ENCODE data around the gene FCSK.

DNA sequence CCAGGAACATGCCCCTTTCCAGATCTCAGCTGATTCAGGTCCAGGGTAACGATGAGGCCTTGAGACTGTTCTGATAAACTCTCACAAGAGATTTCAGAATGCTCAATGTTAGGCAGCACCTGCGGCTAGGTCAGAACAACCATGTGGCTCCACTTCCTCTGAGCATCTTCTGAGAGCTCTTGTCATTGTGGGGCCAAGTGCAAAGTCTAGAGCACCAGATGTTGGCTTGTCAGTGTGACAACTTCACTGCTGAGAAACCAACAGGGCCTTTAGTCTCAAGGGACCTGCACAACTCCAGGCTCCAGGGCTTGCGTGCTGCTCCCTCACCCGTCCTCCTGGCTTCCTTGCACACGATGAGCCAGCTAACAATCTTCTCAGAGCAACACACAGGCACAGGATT lies 29.0 kb downstream of the FCSK start:
- TF ChIP-seq, protein P1, sequence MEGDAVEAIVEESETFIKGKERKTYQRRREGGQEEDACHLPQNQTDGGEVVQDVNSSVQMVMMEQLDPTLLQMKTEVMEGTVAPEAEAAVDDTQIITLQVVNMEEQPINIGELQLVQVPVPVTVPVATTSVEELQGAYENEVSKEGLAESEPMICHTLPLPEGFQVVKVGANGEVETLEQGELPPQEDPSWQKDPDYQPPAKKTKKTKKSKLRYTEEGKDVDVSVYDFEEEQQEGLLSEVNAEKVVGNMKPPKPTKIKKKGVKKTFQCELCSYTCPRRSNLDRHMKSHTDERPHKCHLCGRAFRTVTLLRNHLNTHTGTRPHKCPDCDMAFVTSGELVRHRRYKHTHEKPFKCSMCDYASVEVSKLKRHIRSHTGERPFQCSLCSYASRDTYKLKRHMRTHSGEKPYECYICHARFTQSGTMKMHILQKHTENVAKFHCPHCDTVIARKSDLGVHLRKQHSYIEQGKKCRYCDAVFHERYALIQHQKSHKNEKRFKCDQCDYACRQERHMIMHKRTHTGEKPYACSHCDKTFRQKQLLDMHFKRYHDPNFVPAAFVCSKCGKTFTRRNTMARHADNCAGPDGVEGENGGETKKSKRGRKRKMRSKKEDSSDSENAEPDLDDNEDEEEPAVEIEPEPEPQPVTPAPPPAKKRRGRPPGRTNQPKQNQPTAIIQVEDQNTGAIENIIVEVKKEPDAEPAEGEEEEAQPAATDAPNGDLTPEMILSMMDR (IDR thresholded peaks at IDR 0.05): no peak
- TF ChIP-seq POLR2A (IDR thresholded peaks at IDR 0.05): no peak
